Loucy (cell line): ENCODE measurements around the gene ZNG1F.
"Not testable (repeated sequence)": the region's sequence is repeated elsewhere in the genome, so short reads cannot be mapped to it uniquely, and the experiment has no call there.

Source experiments
- CTCF ChIP-seq: fragments of 200-600 bp; sonication (generic); conservative IDR thresholded peaks from 2 replicates; pipeline ENCODE4 v1.5.1; 2014; ENCODE audit warnings: mild to moderate bottlenecking, antibody characterized with exemption, low read length
- EZH2phosphoT487 ChIP-seq: fragments of 200-600 bp; IDR thresholded peaks from 2 replicates; pipeline ENCODE4 v1.6.1; 2018; ENCODE audit warnings: antibody characterized with exemption, mild to moderate bottlenecking, moderate library complexity, borderline replicate concordance

- TF ChIP-seq CTCF, EZH2phosphoT487: not testable (repeated sequence)
Observed at GRCh38 chr9:41219831-41220230, 30.7 kb upstream of the ZNG1F start.
